OCI-LY1 (cell line): ENCODE measurements around the gene GALP.
A peak's percentile ranks its signal among the peaks of the same experiment; 100 is the strongest.

ENCODE experiments used
- H2AFZ ChIP-seq: fragments of 200-600 bp; sonication (generic), shearing (Covaris generic); 2 replicates; pipeline ENCODE4 v1.6.0; 2014; ENCODE audit warnings: antibody characterized with exemption, mild to moderate bottlenecking, low read length
- H3F3A ChIP-seq: fragments of 200-600 bp; sonication (generic), shearing (Covaris generic); 2 replicates; pipeline ENCODE4 v1.6.0; 2014; ENCODE audit warnings: mild to moderate bottlenecking, antibody characterized with exemption, low read length, moderate library complexity; ENCODE audit not compliant: insufficient read depth
- H3K27ac ChIP-seq: fragments of 200-600 bp; sonication (generic); 2 replicates; pipeline ENCODE4 v1.5.1; 2014; ENCODE audit warnings: low read length, mixed run types, mild to moderate bottlenecking, low read depth; ENCODE audit not compliant: poor library complexity, severe bottlenecking
- H3K27me3 ChIP-seq: fragments of 200-600 bp; sonication (generic); 2 replicates; pipeline ENCODE4 v1.6.0; 2014; ENCODE audit warnings: antibody characterized with exemption, mild to moderate bottlenecking, low read length, moderate library complexity; ENCODE audit not compliant: insufficient read depth
- H3K36me3 ChIP-seq: fragments of 200-600 bp; sonication (generic); 2 replicates; pipeline ENCODE4 v1.6.1; 2014; ENCODE audit warnings: mild to moderate bottlenecking, antibody characterized with exemption, low read length, moderate library complexity, mixed read lengths; ENCODE audit not compliant: insufficient read depth
- H3K4me1 ChIP-seq: fragments of 200-600 bp; sonication (generic); 2 replicates; pipeline ENCODE4 v1.5.1; 2014; ENCODE audit warnings: mild to moderate bottlenecking, low read length, moderate library complexity; ENCODE audit not compliant: insufficient read depth, severe bottlenecking
- H3K4me2 ChIP-seq: fragments of 200-600 bp; sonication (generic), shearing (Covaris generic); 2 replicates; pipeline ENCODE4 v1.6.1; 2014; ENCODE audit warnings: low read length
- H3K4me3 ChIP-seq: fragments of 200-600 bp; sonication (generic); 2 replicates; pipeline ENCODE4 v1.5.1; 2014; ENCODE audit warnings: low read length, low read depth, mild to moderate bottlenecking, mixed read lengths; ENCODE audit not compliant: poor library complexity, severe bottlenecking
- H3K79me2 ChIP-seq: fragments of 200-600 bp; shearing (Covaris generic); 2 replicates; pipeline ENCODE4 v1.6.1; 2016; ENCODE audit warnings: mixed run types, low read length, mixed read lengths; ENCODE audit not compliant: insufficient read depth
- H3K9ac ChIP-seq: fragments of 200-600 bp; sonication (generic), shearing (Covaris generic); 2 replicates; pipeline ENCODE4 v1.6.1; 2014; ENCODE audit warnings: mild to moderate bottlenecking, low read length, mixed read lengths
- H3K9me2 ChIP-seq: fragments of 200-600 bp; sonication (generic), shearing (Covaris generic); 2 replicates; pipeline ENCODE4 v1.6.1; 2014; ENCODE audit warnings: low read depth, mild to moderate bottlenecking, low read length, mixed read lengths
- H3K9me3 ChIP-seq: fragments of 200-600 bp; shearing (Covaris generic); 2 replicates; pipeline ENCODE4 v1.6.1; 2014; ENCODE audit warnings: low read length, mixed read lengths
- H4K20me1 ChIP-seq: fragments of 200-600 bp; sonication (generic), shearing (Covaris generic); 2 replicates; pipeline ENCODE4 v1.6.0; 2016; ENCODE audit warnings: mild to moderate bottlenecking, low read length; ENCODE audit not compliant: insufficient read depth
- CTCF ChIP-seq: fragments of 200-600 bp; sonication (generic), shearing (Covaris generic); IDR thresholded peaks from 2 replicates; pipeline ENCODE4 v1.5.1; 2017; ENCODE audit warnings: mild to moderate bottlenecking, antibody characterized with exemption, low read length, moderate library complexity, mixed read lengths
- EZH2 ChIP-seq: fragments of 200-600 bp; sonication (generic), shearing (Covaris generic); IDR thresholded peaks from 2 replicates; pipeline ENCODE4 v1.8.0; 2017; ENCODE audit warnings: borderline replicate concordance, mixed run types, mild to moderate bottlenecking, antibody characterized with exemption, low read length, moderate library complexity, mixed read lengths

GALP gene

GRCh38 chr19:56140583-56141416, 35.0 kb upstream of the GALP start, which contains the start of gene ZNF444:
TSS of gene ZNF444 (plus strand) at chr19:56141287. CDS start at chr19:56146912, 5,625 bp downstream.
- no peak for TF ChIP-seq EZH2
- TF ChIP-seq CTCF = no peak
- Histone ChIP-seq H3F3A (no peaks in the 10 kb centered on the region), H4K20me1 (no peaks in the 10 kb centered on the region), H2AFZ (no peak within 1 kb of the TSS), H3K4me2 (peak within 1 kb of the TSS; percentile 94), H3K4me1 (peaks cover 29% of the 10 kb centered on the region), H3K9ac (peak within 1 kb of the TSS; percentile 74), H3K36me3 (peaks cover 7% of the 10 kb centered on the region; the same call in 1 of the 2 replicates), H3K9me3 (no peaks in the 10 kb centered on the region), H3K79me2 (peaks cover 15% of the 10 kb centered on the region), H3K4me3 (peak within 1 kb of the TSS; percentile 74), H3K9me2 (no peaks in the 10 kb centered on the region), H3K27me3 (no peaks in the 10 kb centered on the region), H3K27ac (peak within 1 kb of the TSS; percentile 60)

GRCh38 chr19:56141417-56141993, 34.3 kb upstream of the GALP start:
- Histone ChIP-seq H3K27ac (peak overlapping the region; percentile 60), H3K4me1 (peaks cover 29% of the 10 kb centered on the region), H3K4me3 (peak overlapping the region; percentile 74), H3K9ac (peak overlapping the region; percentile 74), H3K36me3 (peaks cover 7% of the 10 kb centered on the region; the same call in 1 of the 2 replicates), H3K79me2 (peaks cover 15% of the 10 kb centered on the region), H3F3A (no peaks in the 10 kb centered on the region), H2AFZ (no peak overlapping the region), H3K27me3 (no peaks in the 10 kb centered on the region), H3K4me2 (peak overlapping the region; percentile 94), H3K9me2 (no peaks in the 10 kb centered on the region), H3K9me3 (no peaks in the 10 kb centered on the region), H4K20me1 (no peaks in the 10 kb centered on the region)
- no peak for TF ChIP-seq EZH2
- TF ChIP-seq CTCF = no peak

- H3K27me3 ChIP-seq = no peaks in the 10 kb centered on the region
- peak overlapping the region; percentile 74 for H3K4me3 ChIP-seq
- no peaks in the 10 kb centered on the region for H3K9me3 ChIP-seq
- H3K9ac ChIP-seq = peak overlapping the region; percentile 74
- no peak overlapping the region for H2AFZ ChIP-seq
- peak overlapping the region; percentile 94 for H3K4me2 ChIP-seq
- TF ChIP-seq EZH2 = no peak
- no peak for TF ChIP-seq CTCF
- no peaks in the 10 kb centered on the region for H3K9me2 ChIP-seq
- H4K20me1 ChIP-seq = no peaks in the 10 kb centered on the region
- H3K36me3 ChIP-seq = peaks cover 10% of the 10 kb centered on the region
- peaks cover 15% of the 10 kb centered on the region for H3K79me2 ChIP-seq
- peak overlapping the region; percentile 60 for H3K27ac ChIP-seq
- no peaks in the 10 kb centered on the region for H3F3A ChIP-seq
- peaks cover 29% of the 10 kb centered on the region for H3K4me1 ChIP-seq
Observed at GRCh38 chr19:56142087-56142787, 33.6 kb upstream of the GALP start.
